Measurements from ENCODE around the gene OAS1. TPM values are rescaled to one million over a fixed set of nuclear protein-coding genes. Genes with fewer than 3 reads are reported as not detected.

OAS1 gene
- total and polyA plus RNA-seq, 2 of the 8 experiments (the other 6 are each of a cell fraction or from before 2014, with no cell fraction given), result 0.23 TPM; not detected in 1

- Histone ChIP-seq H2BK15ac (ENCODE audit: low read length) (no peak overlapping the region), H4K8ac (ENCODE audit: extremely low read depth, insufficient read depth, low read length) (no peak overlapping the region), H2BK20ac (ENCODE audit: low read length) (no peak overlapping the region), H3K14ac (ENCODE audit: insufficient read length) (no peak overlapping the region), H4K20me1 (replicated peaks in 1 of 2; ENCODE audit: control insufficient read depth in 1 of 2, insufficient read depth in 2 of 2, low read length in 2 of 2) (no peaks in the 10 kb centered on the region), H3K36me3 (ENCODE audit: control insufficient read depth in 2 of 4, insufficient read depth in 4 of 4, low read length in 3 of 4) (no peaks in the 10 kb centered on the region), H3K79me1 (ENCODE audit: low read depth, low read length) (no peaks in the 10 kb centered on the region), H3K23ac (ENCODE audit: insufficient read length) (no peak overlapping the region), H3K27ac (ENCODE audit: low read depth, low read length) (no peak overlapping the region), H3K9ac (replicated peaks in 1 of 4; ENCODE audit: extremely low read depth in 1 of 4, low read depth in 3 of 4, low read length in 3 of 4) (no peak overlapping the region), H2BK12ac (ENCODE audit: low read depth, low read length) (no peak overlapping the region), H3K23me2 (ENCODE audit: low read depth, low read length) (no peaks in the 10 kb centered on the region), H3K79me2 (ENCODE audit: control insufficient read depth in 1 of 2, insufficient read depth in 2 of 2, low read length in 2 of 2) (no peaks in the 10 kb centered on the region), H4K5ac (ENCODE audit: insufficient read length, low read depth, low read length) (no peak overlapping the region), H3K4me3 (ENCODE audit: extremely low read depth in 1 of 4, insufficient read depth in 2 of 4, low read depth in 3 of 4, low read length in 4 of 4) (no peak overlapping the region), H2AK5ac (ENCODE audit: low read depth, low read length) (no peak overlapping the region), H3K4me2 (ENCODE audit: insufficient read depth in 1 of 2, low read depth in 2 of 2, low read length in 2 of 2) (no peak overlapping the region), H3K9me3 (ENCODE audit: insufficient read depth in 2 of 2, low read depth in 1 of 2, low read length in 1 of 2) (no peaks in the 10 kb centered on the region), H2BK120ac (replicated peaks; ENCODE audit: low read depth, low read length) (no peak overlapping the region), H3K56ac (replicated peaks; ENCODE audit: insufficient read length, low read depth, low read length) (no peak overlapping the region), H3K4me1 (replicated peaks in 1 of 4; ENCODE audit: control insufficient read depth in 3 of 4, insufficient read depth in 4 of 4, low read length in 3 of 4) (no peaks in the 10 kb centered on the region), H2AFZ (ENCODE audit: low read length) (no peak overlapping the region), H3K27me3 (replicated peaks in 1 of 4; ENCODE audit: control insufficient read depth in 3 of 4, extremely low read depth in 1 of 4, insufficient read depth in 3 of 4, low read length in 3 of 4) (no peaks in the 10 kb centered on the region), H3K18ac (ENCODE audit: extremely low read depth, low read length) (no peak overlapping the region), H3K4ac (replicated peaks; ENCODE audit: insufficient read length, low read depth, low read length) (no peak overlapping the region), H2BK5ac (ENCODE audit: low read depth, low read length) (no peak overlapping the region), H4K91ac (replicated peaks; ENCODE audit: insufficient read length, low read length) (no peak overlapping the region)
- DNase-seq (ENCODE audit: low read depth in 1 of 2, low spot score in 2 of 2) (no peak), FAIRE-seq (no peak)
- ChIA-PET CTCF (ENCODE audit: partially characterized antibody) (no interaction called here), POLR2A (ENCODE audit: partially characterized antibody) (no interaction called here)
- 85% methylated on average over 2 of the region's 2 CpGs; no CpG with 5 or more reads in 1 of the 2 experiments for WGBS, 2 experiments (ENCODE audit: extremely low coverage in 1 of 2, insufficient coverage in 1 of 2, insufficient read length in 1 of 2, insufficient replicate concordance in 2 of 2, low coverage in 1 of 2, low lambda C conversion rate in 2 of 2, missing lambda C conversion rate in 1 of 2)
- no peak for TF ChIP-seq KDM5A (IDR thresholded peaks at IDR 0.05; ENCODE audit: low read length)
- TF ChIP-seq MAFK (IDR thresholded peaks at IDR 0.05; ENCODE audit: low read depth, low read length), result no peak
- TF ChIP-seq KDM4A (IDR thresholded peaks at IDR 0.05; ENCODE audit: low read depth, low read length, severe bottlenecking), result no peak
- TF ChIP-seq YY1 (IDR thresholded peaks at IDR 0.05; ENCODE audit: low read depth, low read length), result no peak
- TF ChIP-seq CEBPB (IDR thresholded peaks at IDR 0.05; ENCODE audit: low read depth, low read length), result no peak
- TF ChIP-seq CBX5 (IDR thresholded peaks at IDR 0.05; ENCODE audit: low read depth, low read length), result no peak
These were observed 37.7 kb upstream of the OAS1 start for GRCh38 chr12:112869091-112869490.
